Measurements from ENCODE around the gene MACF1. TPM values are rescaled to one million over a fixed set of nuclear protein-coding genes. Genes with fewer than 3 reads are reported as not detected.

The MACF1 gene
- total and polyA plus RNA-seq, 4 donors, result 23.3 to 216 (median 51.2) TPM

- Histone ChIP-seq H3K9me3 (ENCODE audit: control insufficient read depth in 4 of 4, low read length in 3 of 4) (no peaks in the 10 kb centered on the region), H3K27ac (ENCODE audit: low read depth in 1 of 2, low read length in 2 of 2) (peak overlapping the region; percentile 93 to 96), H3K4me3 (ENCODE audit: low read depth in 1 of 3, low read length in 3 of 3) (no peak overlapping the region), H3K9ac (ENCODE audit: low read depth in 1 of 2, low read length in 2 of 2) (no peak overlapping the region), H3K4me1 (ENCODE audit: control insufficient read depth in 4 of 4, insufficient read depth in 4 of 4, low read length in 3 of 4) (peaks cover 11 to 61% (median 60%) of the 10 kb centered on the region in 4 donors), H3K27me3 (ENCODE audit: control insufficient read depth in 4 of 4, insufficient read depth in 4 of 4, low read length in 3 of 4) (no peaks in the 10 kb centered on the region), H3K36me3 (ENCODE audit: control insufficient read depth in 4 of 4, insufficient read depth in 3 of 4, low read depth in 1 of 4, low read length in 3 of 4) (no peaks in the 10 kb centered on the region)
- WGBS, result 53% methylated on average over 7 of the region's 7 CpGs
- no peak for DNase-seq (ENCODE audit: low spot score)
- TF ChIP-seq, protein P1, sequence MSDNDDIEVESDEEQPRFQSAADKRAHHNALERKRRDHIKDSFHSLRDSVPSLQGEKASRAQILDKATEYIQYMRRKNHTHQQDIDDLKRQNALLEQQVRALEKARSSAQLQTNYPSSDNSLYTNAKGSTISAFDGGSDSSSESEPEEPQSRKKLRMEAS (IDR thresholded peaks at IDR 0.05), result no peak
- TF ChIP-seq YY1 (IDR thresholded peaks at IDR 0.05), result no peak
- TF ChIP-seq JUND (IDR thresholded peaks at IDR 0.05), result no peak
- TF ChIP-seq RXRA (IDR thresholded peaks at IDR 0.05), result no peak
- TF ChIP-seq EGR1 (IDR thresholded peaks at IDR 0.05; ENCODE audit: low read depth in 2 of 2), result no peak
- TF ChIP-seq FOXA1 (IDR thresholded peaks at IDR 0.05), result no peak
- TF ChIP-seq RAD21 (IDR thresholded peaks at IDR 0.05), result no peak
- TF ChIP-seq NR2F2 (IDR thresholded peaks at IDR 0.05), result no peak
- TF ChIP-seq ZBTB33 (IDR thresholded peaks at IDR 0.05), result no peak
Measured at GRCh38 chr1:39406533-39407450, 202.3 kb downstream of the MACF1 start.

- H3K4me3 ChIP-seq (ENCODE audit: low read depth in 1 of 3, low read length in 3 of 3), result peak overlapping the region in 1 of 3 donors; percentile 9
- H3K27me3 ChIP-seq (ENCODE audit: control insufficient read depth in 4 of 4, insufficient read depth in 4 of 4, low read length in 3 of 4), result no peaks in the 10 kb centered on the region
- no peak for DNase-seq (ENCODE audit: low spot score)
- WGBS, result 28% methylated on average over 6 of the region's 6 CpGs
- H3K36me3 ChIP-seq (ENCODE audit: control insufficient read depth in 4 of 4, insufficient read depth in 3 of 4, low read depth in 1 of 4, low read length in 3 of 4), result peaks cover 0 to 3% (median under 1%) of the 10 kb centered on the region in 4 donors
- TF ChIP-seq JUND (IDR thresholded peaks at IDR 0.05) (no peak), CTCF (IDR thresholded peaks at IDR 0.05; ENCODE audit: low read depth, low read length, missing input control) (no peak), SP1 (IDR thresholded peaks at IDR 0.05) (no peak), TAF1 (conservative IDR thresholded peaks at IDR 0.05) (no peak), EGR1 (IDR thresholded peaks at IDR 0.05; ENCODE audit: low read depth in 2 of 2) (no peak), HNF4A (conservative IDR thresholded peaks at IDR 0.05) (no peak), ZBTB33 (IDR thresholded peaks at IDR 0.05) (no peak), FOXA2 (IDR thresholded peaks at IDR 0.05) (no peak)
- TF ChIP-seq, protein P2, sequence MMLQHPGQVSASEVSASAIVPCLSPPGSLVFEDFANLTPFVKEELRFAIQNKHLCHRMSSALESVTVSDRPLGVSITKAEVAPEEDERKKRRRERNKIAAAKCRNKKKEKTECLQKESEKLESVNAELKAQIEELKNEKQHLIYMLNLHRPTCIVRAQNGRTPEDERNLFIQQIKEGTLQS (IDR thresholded peaks at IDR 0.05), result no peak
- TF ChIP-seq, protein P3, sequence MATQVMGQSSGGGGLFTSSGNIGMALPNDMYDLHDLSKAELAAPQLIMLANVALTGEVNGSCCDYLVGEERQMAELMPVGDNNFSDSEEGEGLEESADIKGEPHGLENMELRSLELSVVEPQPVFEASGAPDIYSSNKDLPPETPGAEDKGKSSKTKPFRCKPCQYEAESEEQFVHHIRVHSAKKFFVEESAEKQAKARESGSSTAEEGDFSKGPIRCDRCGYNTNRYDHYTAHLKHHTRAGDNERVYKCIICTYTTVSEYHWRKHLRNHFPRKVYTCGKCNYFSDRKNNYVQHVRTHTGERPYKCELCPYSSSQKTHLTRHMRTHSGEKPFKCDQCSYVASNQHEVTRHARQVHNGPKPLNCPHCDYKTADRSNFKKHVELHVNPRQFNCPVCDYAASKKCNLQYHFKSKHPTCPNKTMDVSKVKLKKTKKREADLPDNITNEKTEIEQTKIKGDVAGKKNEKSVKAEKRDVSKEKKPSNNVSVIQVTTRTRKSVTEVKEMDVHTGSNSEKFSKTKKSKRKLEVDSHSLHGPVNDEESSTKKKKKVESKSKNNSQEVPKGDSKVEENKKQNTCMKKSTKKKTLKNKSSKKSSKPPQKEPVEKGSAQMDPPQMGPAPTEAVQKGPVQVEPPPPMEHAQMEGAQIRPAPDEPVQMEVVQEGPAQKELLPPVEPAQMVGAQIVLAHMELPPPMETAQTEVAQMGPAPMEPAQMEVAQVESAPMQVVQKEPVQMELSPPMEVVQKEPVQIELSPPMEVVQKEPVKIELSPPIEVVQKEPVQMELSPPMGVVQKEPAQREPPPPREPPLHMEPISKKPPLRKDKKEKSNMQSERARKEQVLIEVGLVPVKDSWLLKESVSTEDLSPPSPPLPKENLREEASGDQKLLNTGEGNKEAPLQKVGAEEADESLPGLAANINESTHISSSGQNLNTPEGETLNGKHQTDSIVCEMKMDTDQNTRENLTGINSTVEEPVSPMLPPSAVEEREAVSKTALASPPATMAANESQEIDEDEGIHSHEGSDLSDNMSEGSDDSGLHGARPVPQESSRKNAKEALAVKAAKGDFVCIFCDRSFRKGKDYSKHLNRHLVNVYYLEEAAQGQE (IDR thresholded peaks at IDR 0.05), result no peak
- H3K27ac ChIP-seq (ENCODE audit: low read depth in 1 of 2, low read length in 2 of 2), result peak overlapping the region; percentile 93 to 96
- H3K9me3 ChIP-seq (ENCODE audit: control insufficient read depth in 4 of 4, low read length in 3 of 4), result no peaks in the 10 kb centered on the region
- peaks cover 11 to 67% (median 66%) of the 10 kb centered on the region in 4 donors for H3K4me1 ChIP-seq (ENCODE audit: control insufficient read depth in 4 of 4, insufficient read depth in 4 of 4, low read length in 3 of 4)
- peak overlapping the region; percentile 21 to 76 for H3K9ac ChIP-seq (ENCODE audit: low read depth in 1 of 2, low read length in 2 of 2)
Measured at GRCh38 chr1:39407510-39407895, 203.0 kb downstream of the MACF1 start.
